Central memory CD8-positive, alpha-beta T cell (primary cell): ENCODE results near the gene IFNE.

ENCODE experiments used
- ATAC-seq: fragments of 150-1000 bp; cut with Tn5 transposase; replicated peaks from 2 replicates; pipeline ENCODE4 v1.10.0; 2022; ENCODE audit warnings: mild to moderate bottlenecking, moderate FRiP score, moderate number of reproducible peaks; ENCODE audit not compliant: poor library complexity, severe bottlenecking; ENCODE audit errors: extremely low read depth
- DNase-seq, 2 donors: peaks; one replicate each; pipeline ENCODE4 v3.0.0; 2021; ENCODE audit warnings: low spot score in 2 of 2
- H3K27ac Mint-ChIP-seq: one replicate; pipeline ENCODE4 v1.8.0; 2022; ENCODE audit warnings: low read depth, mild to moderate bottlenecking, moderate library complexity, mixed read lengths
- H3K27me3 Mint-ChIP-seq: one replicate; pipeline ENCODE4 v1.8.0; 2022; ENCODE audit warnings: mixed read lengths
- H3K36me3 Mint-ChIP-seq: one replicate; pipeline ENCODE4 v1.8.0; 2022; ENCODE audit warnings: mild to moderate bottlenecking, moderate library complexity, mixed read lengths; ENCODE audit not compliant: insufficient read depth
- H3K4me1 Mint-ChIP-seq: one replicate; pipeline ENCODE4 v1.8.0; 2022; ENCODE audit warnings: mixed read lengths
- H3K4me3 Mint-ChIP-seq: one replicate; pipeline ENCODE4 v1.8.0; 2022; ENCODE audit warnings: mild to moderate bottlenecking, moderate library complexity, mixed read lengths
- H3K9me3 Mint-ChIP-seq: one replicate; pipeline ENCODE4 v1.8.0; 2022; ENCODE audit warnings: mixed read lengths

The IFNE gene

GRCh38 chr9:21434202-21435014 lies 47.7 kb downstream of the IFNE start:
- H3K4me1 Mint-ChIP-seq, result no peaks in the 10 kb centered on the region
- H3K9me3 Mint-ChIP-seq, result no peaks in the 10 kb centered on the region
- no peak for DNase-seq
- no peak overlapping the region for H3K4me3 Mint-ChIP-seq
- no peaks in the 10 kb centered on the region for H3K36me3 Mint-ChIP-seq
- H3K27me3 Mint-ChIP-seq, result peaks cover 63% of the 10 kb centered on the region
- H3K27ac Mint-ChIP-seq, result no peak overlapping the region
- ATAC-seq, result no peak

- DNase-seq, result no peak
- H3K4me1 Mint-ChIP-seq, result no peaks in the 10 kb centered on the region
- peaks cover 1% of the 10 kb centered on the region for H3K36me3 Mint-ChIP-seq
- no peak overlapping the region for H3K27ac Mint-ChIP-seq
- peaks cover 79% of the 10 kb centered on the region for H3K27me3 Mint-ChIP-seq
- no peak overlapping the region for H3K4me3 Mint-ChIP-seq
- ATAC-seq, result no peak
- H3K9me3 Mint-ChIP-seq, result no peaks in the 10 kb centered on the region
These were observed 49.3 kb downstream of the IFNE start for GRCh38 chr9:21432672-21433425.
